Hindlimb muscle (tissue), 1 donor: ENCODE measurements around the gene FAM168A. TPM values are rescaled to one million over a fixed set of nuclear protein-coding genes. Genes with fewer than 3 reads are reported as not detected.

Source experiments
- DNase-seq: peaks from one replicate; pipeline ENCODE4 v3.0.0-alpha.2; 2013
- polyA plus RNA-seq: library from polyadenylated mRNA; unstranded; fragments of 120-200 nt; gene quantifications from one replicate; pipeline ENCODE4 v1.2.1, GENCODE V29; 2013; ENCODE audit not compliant: insufficient read length

The FAM168A gene
- polyA plus RNA-seq, 1 donor: 24.2 TPM

GRCh38 chr11:73386016-73386415, 211.9 kb downstream of the FAM168A start:
- DNase-seq: no peak

- no peak for DNase-seq
Observed at GRCh38 chr11:73384872-73385689, 212.8 kb downstream of the FAM168A start.

- DNase-seq: no peak
Observed at GRCh38 chr11:73384531-73384871, 213.4 kb downstream of the FAM168A start.

GRCh38 chr11:73384125-73384441, 213.8 kb downstream of the FAM168A start:
- DNase-seq: no peak

GRCh38 chr11:73383249-73384124, 214.4 kb downstream of the FAM168A start:
- no peak for DNase-seq

GRCh38 chr11:73382747-73383146, 215.2 kb downstream of the FAM168A start:
- DNase-seq: no peak

- DNase-seq: no peak
Observed at GRCh38 chr11:73382183-73382582, 215.7 kb downstream of the FAM168A start.

GRCh38 chr11:73381589-73381988, 216.3 kb downstream of the FAM168A start:
- no peak for DNase-seq

- DNase-seq: no peak
Observed at GRCh38 chr11:73380897-73381410, 217.0 kb downstream of the FAM168A start.

- DNase-seq: no peak
Observed at GRCh38 chr11:73380331-73380730, 217.6 kb downstream of the FAM168A start.

- DNase-seq: no peak
Observed at GRCh38 chr11:73379189-73379880, 218.6 kb downstream of the FAM168A start.

- peak; percentile 36 for DNase-seq
Observed at GRCh38 chr11:73376803-73377629, 220.9 kb downstream of the FAM168A start.

GRCh38 chr11:73376160-73376802, 221.6 kb downstream of the FAM168A start, which contains the start of gene RELT:
RELT (plus strand) TSS chr11:73376399; CDS start chr11:73389137, 12,738 bp downstream.
- peak; percentile 93 for DNase-seq

GRCh38 chr11:73375830-73376159, 222.1 kb downstream of the FAM168A start:
- DNase-seq: no peak

- no peak for DNase-seq
Observed at GRCh38 chr11:73374151-73374550, 223.8 kb downstream of the FAM168A start.

- no peak for DNase-seq
Observed at GRCh38 chr11:73372375-73372993, 225.4 kb downstream of the FAM168A start.

GRCh38 chr11:73367482-73368024, 230.4 kb downstream of the FAM168A start:
- DNase-seq: no peak

GRCh38 chr11:73366953-73367352, 231.0 kb downstream of the FAM168A start:
- no peak for DNase-seq

GRCh38 chr11:73366265-73366610, 231.7 kb downstream of the FAM168A start:
- DNase-seq: no peak

- DNase-seq: no peak
Observed at GRCh38 chr11:73365352-73366264, 232.3 kb downstream of the FAM168A start.
